ENCODE measurements around the gene RPAP3.

GRCh38 chr12:47710278-47710677, 4.4 kb upstream of the RPAP3 start:
- TF ChIP-seq POLR2A (IDR thresholded peaks at IDR 0.05): no peak
- TF ChIP-seq, protein P1, sequence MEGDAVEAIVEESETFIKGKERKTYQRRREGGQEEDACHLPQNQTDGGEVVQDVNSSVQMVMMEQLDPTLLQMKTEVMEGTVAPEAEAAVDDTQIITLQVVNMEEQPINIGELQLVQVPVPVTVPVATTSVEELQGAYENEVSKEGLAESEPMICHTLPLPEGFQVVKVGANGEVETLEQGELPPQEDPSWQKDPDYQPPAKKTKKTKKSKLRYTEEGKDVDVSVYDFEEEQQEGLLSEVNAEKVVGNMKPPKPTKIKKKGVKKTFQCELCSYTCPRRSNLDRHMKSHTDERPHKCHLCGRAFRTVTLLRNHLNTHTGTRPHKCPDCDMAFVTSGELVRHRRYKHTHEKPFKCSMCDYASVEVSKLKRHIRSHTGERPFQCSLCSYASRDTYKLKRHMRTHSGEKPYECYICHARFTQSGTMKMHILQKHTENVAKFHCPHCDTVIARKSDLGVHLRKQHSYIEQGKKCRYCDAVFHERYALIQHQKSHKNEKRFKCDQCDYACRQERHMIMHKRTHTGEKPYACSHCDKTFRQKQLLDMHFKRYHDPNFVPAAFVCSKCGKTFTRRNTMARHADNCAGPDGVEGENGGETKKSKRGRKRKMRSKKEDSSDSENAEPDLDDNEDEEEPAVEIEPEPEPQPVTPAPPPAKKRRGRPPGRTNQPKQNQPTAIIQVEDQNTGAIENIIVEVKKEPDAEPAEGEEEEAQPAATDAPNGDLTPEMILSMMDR (IDR thresholded peaks at IDR 0.05): no peak

Data from body of pancreas (tissue), 4 donors.